NB4 (cell line): ENCODE results near the gene PRICKLE3.
"Not testable (repeated sequence)": the region's sequence is repeated elsewhere in the genome, so short reads cannot be mapped to it uniquely, and the experiment has no call there.

Experiments
- MAX ChIP-seq: IDR thresholded peaks from 2 replicates; pipeline ENCODE4 v1.6.1; 2011; ENCODE audit warnings: low read depth, low read length
- POLR2A ChIP-seq: IDR thresholded peaks from 2 replicates; pipeline ENCODE4 v1.6.1; 2011; ENCODE audit warnings: mild to moderate bottlenecking; ENCODE audit not compliant: insufficient read length; ENCODE audit errors: extremely low read depth
- TF ChIP-seq, protein P1 (sequence below): IDR thresholded peaks from one replicate; pipeline ENCODE4 v1.5.1; 2012; ENCODE audit warnings: low read depth, low read length

DNA sequence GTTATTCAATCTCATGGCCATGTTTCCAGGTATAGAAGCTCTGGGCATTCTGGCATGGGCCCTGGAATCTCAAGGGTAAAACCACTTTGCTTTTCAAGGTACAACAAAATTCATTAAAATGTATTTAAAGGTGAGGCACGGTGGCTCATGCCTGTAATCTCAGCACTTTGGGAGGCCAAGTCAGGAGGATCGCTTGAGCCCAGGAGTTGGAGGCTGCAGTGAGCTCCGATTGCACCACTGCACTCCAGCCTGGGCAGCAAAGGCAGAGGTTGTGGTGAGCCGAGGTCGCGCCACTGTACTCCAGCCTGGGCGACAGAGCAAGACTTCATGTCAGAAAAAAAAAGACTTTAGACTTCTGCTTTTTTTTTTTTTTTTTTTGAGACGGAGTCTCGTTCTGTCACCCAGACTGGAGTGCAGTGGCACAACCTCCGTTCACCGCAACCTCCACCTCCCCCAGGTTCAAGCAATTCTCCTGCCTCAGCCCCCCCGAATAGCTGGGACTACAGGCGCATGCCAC lies 58.4 kb downstream of the PRICKLE3 start:
- TF ChIP-seq, protein P1, sequence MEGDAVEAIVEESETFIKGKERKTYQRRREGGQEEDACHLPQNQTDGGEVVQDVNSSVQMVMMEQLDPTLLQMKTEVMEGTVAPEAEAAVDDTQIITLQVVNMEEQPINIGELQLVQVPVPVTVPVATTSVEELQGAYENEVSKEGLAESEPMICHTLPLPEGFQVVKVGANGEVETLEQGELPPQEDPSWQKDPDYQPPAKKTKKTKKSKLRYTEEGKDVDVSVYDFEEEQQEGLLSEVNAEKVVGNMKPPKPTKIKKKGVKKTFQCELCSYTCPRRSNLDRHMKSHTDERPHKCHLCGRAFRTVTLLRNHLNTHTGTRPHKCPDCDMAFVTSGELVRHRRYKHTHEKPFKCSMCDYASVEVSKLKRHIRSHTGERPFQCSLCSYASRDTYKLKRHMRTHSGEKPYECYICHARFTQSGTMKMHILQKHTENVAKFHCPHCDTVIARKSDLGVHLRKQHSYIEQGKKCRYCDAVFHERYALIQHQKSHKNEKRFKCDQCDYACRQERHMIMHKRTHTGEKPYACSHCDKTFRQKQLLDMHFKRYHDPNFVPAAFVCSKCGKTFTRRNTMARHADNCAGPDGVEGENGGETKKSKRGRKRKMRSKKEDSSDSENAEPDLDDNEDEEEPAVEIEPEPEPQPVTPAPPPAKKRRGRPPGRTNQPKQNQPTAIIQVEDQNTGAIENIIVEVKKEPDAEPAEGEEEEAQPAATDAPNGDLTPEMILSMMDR, result not testable (repeated sequence)
- TF ChIP-seq POLR2A, MAX: not testable (repeated sequence)
